ENCODE results near the gene CRAMP1.

GRCh38 chr16:1667271-1667670 lies 55.1 kb downstream of the CRAMP1 start:
- TF ChIP-seq, protein P1, sequence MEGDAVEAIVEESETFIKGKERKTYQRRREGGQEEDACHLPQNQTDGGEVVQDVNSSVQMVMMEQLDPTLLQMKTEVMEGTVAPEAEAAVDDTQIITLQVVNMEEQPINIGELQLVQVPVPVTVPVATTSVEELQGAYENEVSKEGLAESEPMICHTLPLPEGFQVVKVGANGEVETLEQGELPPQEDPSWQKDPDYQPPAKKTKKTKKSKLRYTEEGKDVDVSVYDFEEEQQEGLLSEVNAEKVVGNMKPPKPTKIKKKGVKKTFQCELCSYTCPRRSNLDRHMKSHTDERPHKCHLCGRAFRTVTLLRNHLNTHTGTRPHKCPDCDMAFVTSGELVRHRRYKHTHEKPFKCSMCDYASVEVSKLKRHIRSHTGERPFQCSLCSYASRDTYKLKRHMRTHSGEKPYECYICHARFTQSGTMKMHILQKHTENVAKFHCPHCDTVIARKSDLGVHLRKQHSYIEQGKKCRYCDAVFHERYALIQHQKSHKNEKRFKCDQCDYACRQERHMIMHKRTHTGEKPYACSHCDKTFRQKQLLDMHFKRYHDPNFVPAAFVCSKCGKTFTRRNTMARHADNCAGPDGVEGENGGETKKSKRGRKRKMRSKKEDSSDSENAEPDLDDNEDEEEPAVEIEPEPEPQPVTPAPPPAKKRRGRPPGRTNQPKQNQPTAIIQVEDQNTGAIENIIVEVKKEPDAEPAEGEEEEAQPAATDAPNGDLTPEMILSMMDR (IDR thresholded peaks at IDR 0.05) = no peak
- no peak for TF ChIP-seq POLR2A (IDR thresholded peaks at IDR 0.05)
